Large intestine (tissue), 12 donors: ENCODE data around the gene MARVELD1. TPM values are rescaled to one million over a fixed set of nuclear protein-coding genes. Genes with fewer than 3 reads are reported as not detected.
A peak's percentile ranks its signal among the peaks of the same experiment; 100 is the strongest.

Experiments
- DNase-seq, 2 donors: peaks; one replicate each; pipeline versions ENCODE4 v3.0.0 to v3.0.0-alpha.2; 2013
- H3K27ac ChIP-seq: one replicate; pipeline ENCODE4 v1.5.1; 2013; ENCODE audit warnings: low read length
- H3K27me3 ChIP-seq: 2 replicates; pipeline ENCODE4 v1.6.1; 2013; ENCODE audit warnings: low read length; ENCODE audit not compliant: control insufficient read depth, insufficient read depth
- H3K36me3 ChIP-seq: 2 replicates; pipeline ENCODE4 v1.6.1; 2013; ENCODE audit warnings: low read length; ENCODE audit not compliant: control insufficient read depth, insufficient read depth
- H3K4me1 ChIP-seq: one replicate; pipeline ENCODE4 v1.6.1; 2013; ENCODE audit warnings: low read length; ENCODE audit not compliant: control insufficient read depth, insufficient read depth
- H3K4me3 ChIP-seq: one replicate; pipeline ENCODE4 v1.5.1; 2013; ENCODE audit warnings: low read length
- H3K9me3 ChIP-seq: one replicate; pipeline ENCODE4 v1.6.1; 2013; ENCODE audit warnings: mild to moderate bottlenecking, low read depth, low read length, moderate library complexity; ENCODE audit not compliant: control insufficient read depth
- WGBS: methylation state at CpG from one replicate; pipeline ENCODE4 v1.1.5; 2013; ENCODE audit warnings: low lambda C conversion rate; ENCODE audit not compliant: insufficient coverage; 5-methylcytosine and 5-hydroxymethylcytosine counted together
- long read RNA-seq, 11 donors: transcript quantifications; one replicate each; lab custom pipeline, GENCODE V29; 2026
- polyA plus RNA-seq: library from polyadenylated mRNA; unstranded; fragments of 120-200 nt; gene quantifications from one replicate; pipeline ENCODE4 v1.2.1, GENCODE V29; 2013

Gene MARVELD1
- polyA plus RNA-seq = 32.9 TPM
- long read RNA-seq, donor 1, transcript MARVELD1-201 (2 exons, 3,221 nt) = major isoform, 9 of 9 reads
- long read RNA-seq, donor 1, partial matches to known transcripts = 0 of 9 reads
- long read RNA-seq, donor 1, other reads (novel, unspliced or antisense) = 0 of 9 reads
- long read RNA-seq, donor 2, transcript MARVELD1-201 (2 exons, 3,221 nt) = major isoform, 18 of 25 reads
- long read RNA-seq, donor 2, partial matches to known transcripts = 7 of 25 reads
- long read RNA-seq, donor 2, other reads (novel, unspliced or antisense) = 0 of 25 reads
- long read RNA-seq, donor 3 = 0 reads
- long read RNA-seq, donor 4, partial matches to known transcripts = 0 of 1 reads
- long read RNA-seq, donor 4, other reads (novel, unspliced or antisense) = 0 of 1 reads
- long read RNA-seq, donor 5, transcript MARVELD1-201 (2 exons, 3,221 nt) = major isoform, 23 of 24 reads
- long read RNA-seq, donor 5, partial matches to known transcripts = 0 of 24 reads
- long read RNA-seq, donor 5, other reads (novel, unspliced or antisense) = 0 of 24 reads
- long read RNA-seq, donor 6, transcript MARVELD1-201 (2 exons, 3,221 nt) = major isoform, 5 of 13 reads
- long read RNA-seq, donor 6, partial matches to known transcripts = 8 of 13 reads
- long read RNA-seq, donor 6, other reads (novel, unspliced or antisense) = 0 of 13 reads
- long read RNA-seq, donor 7, transcript MARVELD1-201 (2 exons, 3,221 nt) = major isoform, 12 of 26 reads
- long read RNA-seq, donor 7, partial matches to known transcripts = 14 of 26 reads
- long read RNA-seq, donor 7, other reads (novel, unspliced or antisense) = 0 of 26 reads
- long read RNA-seq, donor 8, transcript MARVELD1-201 (2 exons, 3,221 nt) = major isoform, 11 of 36 reads
- long read RNA-seq, donor 8, partial matches to known transcripts = 25 of 36 reads
- long read RNA-seq, donor 8, other reads (novel, unspliced or antisense) = 0 of 36 reads
- long read RNA-seq, donor 9, transcript MARVELD1-201 (2 exons, 3,221 nt) = major isoform, 13 of 13 reads
- long read RNA-seq, donor 9, partial matches to known transcripts = 0 of 13 reads
- long read RNA-seq, donor 9, other reads (novel, unspliced or antisense) = 0 of 13 reads
- long read RNA-seq, donor 10, transcript MARVELD1-201 (2 exons, 3,221 nt) = major isoform, 10 of 10 reads
- long read RNA-seq, donor 10, partial matches to known transcripts = 0 of 10 reads
- long read RNA-seq, donor 10, other reads (novel, unspliced or antisense) = 0 of 10 reads
- long read RNA-seq, donor 11, transcript MARVELD1-201 (2 exons, 3,221 nt) = major isoform, 13 of 13 reads
- long read RNA-seq, donor 11, partial matches to known transcripts = 0 of 13 reads
- long read RNA-seq, donor 11, other reads (novel, unspliced or antisense) = 0 of 13 reads

GRCh38 chr10:97713339-97713825, at the start of gene MARVELD1:
MARVELD1 (plus strand) TSS chr10:97713730; CDS start chr10:97713877, 147 bp downstream.
- no peaks in the 10 kb centered on the region for H3K9me3 ChIP-seq
- H3K27ac ChIP-seq = peak within 1 kb of the TSS; percentile 82
- no peaks in the 10 kb centered on the region for H3K27me3 ChIP-seq
- peak in 1 of 2 donors; percentile 84 for DNase-seq
- peaks cover 33% of the 10 kb centered on the region for H3K4me1 ChIP-seq
- peak within 1 kb of the TSS; percentile 72 for H3K4me3 ChIP-seq
- H3K36me3 ChIP-seq = peaks cover 20% of the 10 kb centered on the region
- WGBS = 20% methylated on average over 1 of the region's 37 CpGs

GRCh38 chr10:97664282-97664850, 49.2 kb upstream of the MARVELD1 start:
- DNase-seq = peak; percentile 94 to 97
- no peak overlapping the region for H3K4me3 ChIP-seq
- peaks cover 33% of the 10 kb centered on the region for H3K36me3 ChIP-seq
- WGBS = no CpG with 5 or more reads among the region's 1 CpG
- peak overlapping the region; percentile 69 for H3K27ac ChIP-seq
- H3K4me1 ChIP-seq = peaks cover 64% of the 10 kb centered on the region
- H3K9me3 ChIP-seq = no peaks in the 10 kb centered on the region
- H3K27me3 ChIP-seq = no peaks in the 10 kb centered on the region

- no CpG with 5 or more reads among the region's 7 CpGs for WGBS
- Histone ChIP-seq H3K27ac (peak overlapping the region; percentile 65), H3K4me1 (peaks cover 63% of the 10 kb centered on the region), H3K36me3 (peaks cover 41% of the 10 kb centered on the region), H3K27me3 (no peaks in the 10 kb centered on the region), H3K9me3 (no peaks in the 10 kb centered on the region), H3K4me3 (no peak overlapping the region)
- no peak for DNase-seq
These were observed 46.5 kb upstream of the MARVELD1 start for GRCh38 chr10:97666992-97667391.

GRCh38 chr10:97667463-97667862, 46.1 kb upstream of the MARVELD1 start:
- no peak overlapping the region for H3K4me3 ChIP-seq
- peaks cover 59% of the 10 kb centered on the region for H3K4me1 ChIP-seq
- no CpG with 5 or more reads among the region's 6 CpGs for WGBS
- H3K27me3 ChIP-seq = no peaks in the 10 kb centered on the region
- DNase-seq = peak in 1 of 2 donors; percentile 55
- no peaks in the 10 kb centered on the region for H3K9me3 ChIP-seq
- H3K36me3 ChIP-seq = peaks cover 38% of the 10 kb centered on the region
- H3K27ac ChIP-seq = peak overlapping the region; percentile 65

GRCh38 chr10:97669571-97669970, 44.0 kb upstream of the MARVELD1 start:
- no CpG with 5 or more reads among the region's 1 CpG for WGBS
- Histone ChIP-seq H3K27ac (peak overlapping the region; percentile 72), H3K4me3 (no peak overlapping the region), H3K9me3 (no peaks in the 10 kb centered on the region), H3K36me3 (peaks cover 52% of the 10 kb centered on the region), H3K27me3 (no peaks in the 10 kb centered on the region), H3K4me1 (peaks cover 44% of the 10 kb centered on the region)
- DNase-seq = peak; percentile 76 to 89

GRCh38 chr10:97673736-97674525, 39.6 kb upstream of the MARVELD1 start:
- H3K27me3 ChIP-seq = no peaks in the 10 kb centered on the region
- H3K9me3 ChIP-seq = no peaks in the 10 kb centered on the region
- no peak overlapping the region for H3K27ac ChIP-seq
- no peak overlapping the region for H3K4me3 ChIP-seq
- peaks cover 27% of the 10 kb centered on the region for H3K4me1 ChIP-seq
- DNase-seq = no peak
- WGBS = no CpG with 5 or more reads among the region's 8 CpGs
- peaks cover 65% of the 10 kb centered on the region for H3K36me3 ChIP-seq

GRCh38 chr10:97675222-97675621, 38.3 kb upstream of the MARVELD1 start:
- no peaks in the 10 kb centered on the region for H3K27me3 ChIP-seq
- peak overlapping the region; percentile 74 for H3K27ac ChIP-seq
- WGBS = no CpG with 5 or more reads among the region's 9 CpGs
- peaks cover 73% of the 10 kb centered on the region for H3K36me3 ChIP-seq
- H3K4me1 ChIP-seq = peaks cover 21% of the 10 kb centered on the region
- no peak overlapping the region for H3K4me3 ChIP-seq
- DNase-seq = peak; percentile 33 to 46
- no peaks in the 10 kb centered on the region for H3K9me3 ChIP-seq

GRCh38 chr10:97676770-97677581, 36.6 kb upstream of the MARVELD1 start:
- no CpG with 5 or more reads among the region's 2 CpGs for WGBS
- DNase-seq = peak; percentile 52 to 58
- Histone ChIP-seq H3K36me3 (peaks cover 65% of the 10 kb centered on the region), H3K4me3 (no peak overlapping the region), H3K4me1 (peaks cover 20% of the 10 kb centered on the region), H3K9me3 (no peaks in the 10 kb centered on the region), H3K27me3 (no peaks in the 10 kb centered on the region), H3K27ac (peak overlapping the region; percentile 74)
